T-helper 17 cell (primary cell): Measurements from ENCODE around the gene PADI1. TPM values are rescaled to one million over a fixed set of nuclear protein-coding genes. Genes with fewer than 3 reads are reported as not detected.

Experiments
- ATAC-seq: fragments of 150-1000 bp; cut with Tn5 transposase; 2 replicates; pipeline ENCODE4 v1.10.0; 2021; ENCODE audit warnings: mild to moderate bottlenecking, moderate library complexity
- DNase-seq, 3 donors: peaks; one replicate each; pipeline versions ENCODE4 v3.0.0 to v3.0.0-alpha.2; 2020 to 2021
- H3K9me3 ChIP-seq: one replicate; pipeline ENCODE4 v1.7.0; 2013; ENCODE audit warnings: low read length, mild to moderate bottlenecking; ENCODE audit not compliant: control insufficient read depth, poor library complexity, severe bottlenecking
- H3K27ac Mint-ChIP-seq: one replicate; pipeline ENCODE4 v1.8.0; 2022; ENCODE audit warnings: mild to moderate bottlenecking, moderate library complexity, mixed read lengths
- H3K27me3 Mint-ChIP-seq: one replicate; pipeline ENCODE4 v1.8.0; 2022; ENCODE audit warnings: mixed read lengths
- H3K36me3 Mint-ChIP-seq: one replicate; pipeline ENCODE4 v1.8.0; 2022; ENCODE audit warnings: low read depth, mixed read lengths
- H3K4me1 Mint-ChIP-seq: one replicate; pipeline ENCODE4 v1.8.0; 2022; ENCODE audit warnings: mild to moderate bottlenecking, mixed read lengths
- H3K4me3 Mint-ChIP-seq: one replicate; pipeline ENCODE4 v1.8.0; 2022; ENCODE audit warnings: mild to moderate bottlenecking, moderate library complexity, mixed read lengths
- total RNA-seq, 4 donors: library from RNA in 2 of 4; stranded (reverse) in 2 of 4; gene quantifications; one replicate each; pipeline ENCODE4 v1.2.3 and lab custom pipeline; 2022 to 2026

The PADI1 gene
- total RNA-seq, 2 donors from 2014 or later: not detected

DNA sequence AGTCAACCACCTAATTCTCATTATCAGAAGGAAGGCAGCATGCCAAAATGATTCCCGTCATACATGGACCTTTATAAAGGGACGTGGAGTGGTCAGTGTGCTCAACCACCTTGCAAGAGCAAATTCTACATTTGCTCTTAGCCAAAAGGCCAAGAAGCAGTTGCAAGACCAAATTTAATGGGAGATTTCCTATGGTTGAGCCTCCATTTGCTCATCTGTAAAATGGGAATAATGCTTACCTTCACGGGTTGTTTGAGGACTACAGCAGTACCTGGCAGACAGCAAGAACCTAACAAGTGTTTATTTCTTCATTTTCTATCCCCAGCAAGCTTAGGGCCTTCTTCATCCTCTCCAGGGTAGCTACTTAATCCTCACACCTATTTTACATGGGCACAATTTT, 85.6 kb downstream of the PADI1 start:
- Mint-ChIP-seq H3K27ac (no peak overlapping the region), H3K36me3 (no peaks in the 10 kb centered on the region), H3K4me3 (no peak overlapping the region), H3K4me1 (no peaks in the 10 kb centered on the region), H3K27me3 (peaks cover 42% of the 10 kb centered on the region)
- no peak for DNase-seq
- no peaks in the 10 kb centered on the region for H3K9me3 ChIP-seq
- ATAC-seq: no peak

DNA sequence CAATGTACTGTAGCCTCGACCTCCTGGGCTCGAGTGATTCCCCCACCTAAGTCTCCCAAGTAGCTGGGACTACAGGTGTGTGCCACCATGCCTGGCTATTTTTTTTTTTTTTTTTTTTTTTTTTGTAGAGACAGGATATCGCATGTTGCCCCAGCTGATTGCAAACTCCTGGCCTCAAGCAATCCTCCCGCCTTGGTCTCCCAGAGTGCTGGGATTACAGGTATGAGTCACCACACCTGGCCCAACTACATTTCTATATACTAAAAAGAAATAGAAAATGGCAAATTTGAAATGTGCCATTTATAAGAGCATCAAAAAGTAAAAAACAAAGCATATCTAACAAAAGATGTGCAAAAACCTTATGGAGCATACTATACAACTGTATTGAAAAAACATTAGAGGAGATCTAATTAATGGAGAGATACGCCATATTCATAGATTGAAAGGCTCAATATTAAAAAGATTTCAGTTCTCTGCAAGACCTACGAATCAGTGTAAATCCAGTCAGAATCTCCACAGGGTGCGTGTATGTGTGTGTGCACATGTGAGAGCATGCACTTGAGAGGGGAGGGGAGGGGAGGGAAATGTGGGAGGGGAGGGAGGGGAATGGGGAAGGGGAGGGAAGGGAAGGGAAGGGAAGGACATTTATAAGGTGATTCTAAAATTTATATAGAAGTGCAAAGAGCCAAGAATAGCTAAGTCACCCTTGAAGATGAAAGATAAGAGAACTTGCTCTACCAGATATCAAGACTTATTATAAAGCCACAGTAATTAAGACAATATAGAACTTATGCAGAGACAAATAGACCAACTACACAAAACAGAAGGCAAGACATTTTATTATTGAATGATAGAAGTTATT, 87.6 kb downstream of the PADI1 start:
- peaks cover 40% of the 10 kb centered on the region for H3K27me3 Mint-ChIP-seq
- ATAC-seq (no peak), DNase-seq (no peak)
- H3K27ac Mint-ChIP-seq: no peak overlapping the region
- H3K36me3 Mint-ChIP-seq: no peaks in the 10 kb centered on the region
- H3K4me3 Mint-ChIP-seq: no peak overlapping the region
- H3K4me1 Mint-ChIP-seq: no peaks in the 10 kb centered on the region
- H3K9me3 ChIP-seq: no peaks in the 10 kb centered on the region

- Mint-ChIP-seq H3K4me3 (no peak overlapping the region), H3K27me3 (peaks cover 35% of the 10 kb centered on the region), H3K4me1 (no peaks in the 10 kb centered on the region), H3K36me3 (no peaks in the 10 kb centered on the region), H3K27ac (peak overlapping the region; percentile 27)
- DNase-seq (no peak), ATAC-seq (no peak)
- no peaks in the 10 kb centered on the region for H3K9me3 ChIP-seq
Observed at GRCh38 chr1:17293681-17294425, 88.9 kb downstream of the PADI1 start.

DNA sequence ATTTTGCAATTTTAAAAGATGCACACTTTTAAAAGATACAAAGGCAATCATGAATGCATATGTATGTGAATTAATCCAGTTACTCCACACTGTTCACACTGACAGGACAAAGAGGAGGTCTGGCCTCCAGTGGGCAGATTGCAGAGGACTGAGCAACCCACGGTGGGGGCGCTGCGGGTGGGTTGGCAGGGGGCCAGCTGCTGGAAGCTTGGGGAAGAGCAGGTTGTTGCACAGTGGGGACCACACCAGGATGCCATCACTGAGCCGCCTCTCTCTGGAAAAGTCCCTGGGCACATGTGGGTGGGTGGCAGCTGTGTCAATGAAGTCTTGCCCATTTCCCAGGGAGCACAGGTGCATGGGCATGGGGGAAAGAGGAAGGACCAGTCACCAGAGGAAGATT, 90.4 kb downstream of the PADI1 start:
- DNase-seq: no peak
- H3K27me3 Mint-ChIP-seq: peaks cover 35% of the 10 kb centered on the region
- no peaks in the 10 kb centered on the region for H3K9me3 ChIP-seq
- H3K27ac Mint-ChIP-seq: no peak overlapping the region
- ATAC-seq: no peak
- H3K4me3 Mint-ChIP-seq: no peak overlapping the region
- H3K36me3 Mint-ChIP-seq: no peaks in the 10 kb centered on the region
- H3K4me1 Mint-ChIP-seq: no peaks in the 10 kb centered on the region

Other genes starting within 250 kb of the PADI1 start
- gene MFAP2, start 224.5 kb upstream of the PADI1 start, total RNA-seq: not detected
- gene ATP13A2, start 193.2 kb upstream of the PADI1 start, total RNA-seq: 10 to 100 TPM; 44.4 TPM
- gene SDHB, start 151.1 kb upstream of the PADI1 start, total RNA-seq: 10 to 100 TPM; 43.6 to 48.5 TPM
- gene PADI2, start 85.7 kb upstream of the PADI1 start, total RNA-seq: under 1 TPM; 0.23 to 0.57 TPM
- not detected for gene PADI3, start 44.0 kb downstream of the PADI1 start, total RNA-seq
- gene PADI4, start 103.1 kb downstream of the PADI1 start, total RNA-seq: 1 to 10 TPM; 1.5 to 1.6 TPM
- under 1 TPM in 1 of 2 donors, not detected in 1; 0.12 TPM for gene PADI6, start 167.1 kb downstream of the PADI1 start, total RNA-seq
- gene RCC2, start 234.5 kb downstream of the PADI1 start, total RNA-seq: 10 to 100 TPM; 30.3 to 35.3 TPM